GM12875 (cell line): ENCODE data around the gene SMC4.

Experiments
- H3K4me3 ChIP-seq: one replicate; pipeline ENCODE4 v1.5.1; 2011; ENCODE audit warnings: low read depth, low read length, control low read depth
- CTCF ChIP-seq: IDR thresholded peaks from 2 replicates; pipeline ENCODE4 v1.5.1; 2011; ENCODE audit warnings: low read depth, mild to moderate bottlenecking, control low read depth, inconsistent platforms, low read length, moderate library complexity, borderline replicate concordance; ENCODE audit not compliant: insufficient read depth

SMC4 gene

GRCh38 chr3:160372780-160373179, 26.7 kb upstream of the SMC4 start:
- TF ChIP-seq CTCF, result no peak
- H3K4me3 ChIP-seq, result no peak overlapping the region

GRCh38 chr3:160373655-160374054, 25.8 kb upstream of the SMC4 start:
- H3K4me3 ChIP-seq, result no peak overlapping the region
- TF ChIP-seq CTCF, result no peak

- no peak for TF ChIP-seq CTCF
Observed at GRCh38 chr3:160374472-160374871, 25.0 kb upstream of the SMC4 start.

GRCh38 chr3:160374925-160375324, 24.5 kb upstream of the SMC4 start:
- no peak overlapping the region for H3K4me3 ChIP-seq
- no peak for TF ChIP-seq CTCF

More at GRCh38 chr3:160374472-160374871, 25.0 kb upstream of the SMC4 start:
- H3K4me3 ChIP-seq, result no peak overlapping the region

- no peak overlapping the region for H3K4me3 ChIP-seq
- no peak for TF ChIP-seq CTCF
Observed at GRCh38 chr3:160376681-160377080, 22.8 kb upstream of the SMC4 start.

GRCh38 chr3:160378331-160379109, 20.9 kb upstream of the SMC4 start:
- no peak overlapping the region for H3K4me3 ChIP-seq
- no peak for TF ChIP-seq CTCF

GRCh38 chr3:160379628-160380214, 19.7 kb upstream of the SMC4 start:
- TF ChIP-seq CTCF, result no peak
- no peak overlapping the region for H3K4me3 ChIP-seq
